OCI-M2 (cell line): Measurements from ENCODE around the gene ZDHHC19.
"Not testable (repeated sequence)": the region's sequence is repeated elsewhere in the genome, so short reads cannot be mapped to it uniquely, and the experiment has no call there.

ENCODE experiments used
- DNase-seq: peaks from one replicate; lab custom pipeline; 2025; ENCODE audit not compliant: unreplicated experiment; lab: John Stamatoyannopoulos, UW

ZDHHC19 gene

DNA sequence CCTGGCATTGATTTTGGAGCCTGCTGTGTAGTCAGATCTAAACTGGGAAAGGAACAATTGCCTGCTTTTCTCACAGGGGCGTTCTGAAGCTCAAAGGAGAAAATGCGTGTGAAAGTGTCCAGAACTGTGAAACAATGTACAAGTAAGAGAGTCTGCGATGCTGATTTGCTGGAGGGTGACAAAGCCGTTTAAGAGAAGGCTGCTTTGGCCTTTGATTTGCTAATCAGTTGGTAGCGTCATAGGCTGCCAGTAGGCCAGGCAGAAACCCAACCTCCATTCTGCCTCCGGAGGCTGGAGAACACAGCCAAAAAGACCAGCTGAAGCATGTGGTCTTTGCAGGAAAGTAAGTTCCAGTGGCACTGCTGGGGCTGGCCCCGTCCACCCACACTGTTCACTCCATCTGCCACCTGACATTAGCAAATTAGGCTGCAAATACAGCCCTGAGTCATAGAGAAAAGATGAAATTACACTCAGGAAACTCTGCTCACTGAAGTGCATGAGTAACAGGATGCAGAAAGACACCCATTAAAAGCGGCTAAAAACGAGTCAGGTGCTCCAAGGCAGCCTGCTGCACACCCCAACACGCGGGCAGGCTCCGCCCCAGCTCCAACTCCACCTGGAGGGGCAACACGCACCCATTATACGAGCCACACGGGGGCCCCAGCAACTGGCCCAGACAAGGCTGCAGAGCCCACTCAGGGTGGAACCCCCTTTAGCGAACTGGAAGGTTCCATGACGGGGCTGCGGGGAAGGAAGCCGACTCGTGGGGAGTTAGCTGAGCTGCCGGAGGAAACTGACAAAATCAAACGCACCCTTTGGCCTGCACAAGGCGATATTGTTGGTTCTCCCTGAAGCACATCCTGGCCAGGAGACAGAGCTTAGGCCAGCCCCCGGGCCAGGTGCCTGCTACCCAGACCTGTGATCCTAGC is 31.6 kb downstream of the ZDHHC19 start:
- DNase-seq = no peak

DNA sequence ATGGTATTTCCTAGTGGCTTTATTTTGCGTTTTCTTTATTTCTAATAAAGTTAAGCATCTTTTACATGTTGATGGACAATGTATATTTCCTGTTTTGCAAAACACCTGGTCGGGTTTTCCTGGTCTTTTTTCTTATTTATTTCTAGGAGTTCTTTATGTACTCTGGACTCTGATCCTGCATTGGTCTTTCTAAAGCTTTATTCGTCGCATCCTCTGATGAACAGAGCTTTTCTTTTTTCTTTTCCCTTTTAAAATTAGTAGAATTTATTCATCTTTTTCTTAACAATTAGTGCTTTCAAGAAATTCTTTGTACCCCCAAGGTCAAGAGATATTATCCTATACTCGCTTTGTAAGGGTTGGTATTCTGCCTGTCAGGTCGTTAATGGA is 32.2 kb downstream of the ZDHHC19 start:
- DNase-seq = no peak

DNA sequence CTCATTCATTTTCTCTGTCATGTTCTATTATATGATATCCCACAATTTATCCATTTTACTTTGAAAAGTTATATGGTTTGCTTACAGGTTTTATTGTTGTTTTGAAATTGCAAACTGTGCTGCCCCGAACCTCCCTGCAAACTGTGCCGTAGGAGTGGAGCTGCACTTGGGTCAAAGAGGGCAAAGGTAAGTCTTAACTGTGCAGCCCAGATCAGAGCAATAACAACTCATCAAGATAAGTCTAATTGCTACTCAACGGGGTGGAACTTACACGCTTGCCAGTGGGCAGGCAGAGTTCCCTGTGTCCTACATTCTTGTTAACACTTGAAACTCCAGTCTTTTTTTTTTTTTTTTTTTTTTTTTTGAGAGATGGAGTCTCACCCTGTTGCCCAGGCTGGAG is 33.2 kb downstream of the ZDHHC19 start:
- DNase-seq = no peak

DNA sequence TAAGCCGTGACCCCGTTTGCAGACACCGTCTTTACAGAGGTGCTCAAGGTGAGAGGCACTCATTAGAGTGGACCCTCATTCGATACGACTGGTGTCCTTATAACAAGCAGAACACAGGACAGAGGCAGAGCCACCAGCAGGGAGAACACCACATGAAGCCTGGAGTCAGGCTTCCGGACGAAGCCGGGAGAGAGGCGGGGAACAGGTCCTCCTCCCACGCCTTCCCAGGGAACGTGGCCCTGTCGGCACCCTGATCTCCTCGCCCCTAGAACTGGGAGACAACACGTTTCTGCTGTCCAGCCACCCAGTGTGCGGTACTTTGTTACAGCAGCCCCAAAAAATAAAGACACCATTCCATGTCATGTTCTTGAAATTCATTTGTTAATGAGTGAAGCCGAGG is 33.6 kb downstream of the ZDHHC19 start:
- no peak for DNase-seq

DNA sequence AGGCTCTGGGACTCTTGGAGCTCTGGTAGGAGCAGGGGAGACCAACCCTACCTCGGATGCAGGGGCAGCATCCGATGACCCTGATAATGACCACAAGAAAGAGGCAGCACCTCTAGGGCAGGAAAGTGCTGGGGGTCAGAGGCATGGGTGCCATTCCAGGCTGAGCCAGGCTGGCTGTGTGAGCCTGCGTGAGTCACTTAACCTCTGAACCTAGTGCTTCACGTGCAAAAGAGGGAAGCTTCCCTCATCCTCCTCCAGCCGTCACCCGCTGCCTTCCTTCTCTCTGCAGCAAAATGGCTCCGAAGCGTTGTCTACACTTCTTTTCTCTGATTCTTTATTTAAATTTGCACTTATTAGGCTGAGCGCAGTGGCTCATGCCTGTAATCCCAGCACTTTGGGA is 35.5 kb downstream of the ZDHHC19 start:
- DNase-seq = no peak

DNA sequence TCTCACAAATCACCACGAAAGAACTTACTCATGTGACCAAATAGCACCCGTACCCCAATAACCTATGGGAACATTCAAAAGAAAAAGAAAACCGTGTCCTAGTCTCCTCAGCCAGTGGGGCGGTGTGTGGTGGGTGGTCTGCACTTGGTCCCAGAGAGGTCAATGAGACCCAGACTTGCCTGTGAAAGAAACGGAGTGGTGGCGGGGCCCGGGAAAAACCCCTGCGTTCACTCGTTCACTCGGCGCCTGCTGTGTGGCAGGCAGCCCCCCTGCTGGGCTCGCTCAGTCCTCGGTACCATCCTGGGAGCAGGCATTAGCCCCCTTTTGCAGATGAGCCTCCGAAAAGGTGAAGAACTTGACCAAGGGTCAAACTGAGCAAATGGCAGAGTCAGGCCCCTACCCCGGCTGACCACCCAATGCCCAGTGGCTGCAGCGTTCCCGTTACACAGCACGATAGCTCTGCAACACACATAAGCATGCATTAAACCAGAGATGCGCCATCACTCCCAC is 36.0 kb downstream of the ZDHHC19 start:
- no peak for DNase-seq

DNA sequence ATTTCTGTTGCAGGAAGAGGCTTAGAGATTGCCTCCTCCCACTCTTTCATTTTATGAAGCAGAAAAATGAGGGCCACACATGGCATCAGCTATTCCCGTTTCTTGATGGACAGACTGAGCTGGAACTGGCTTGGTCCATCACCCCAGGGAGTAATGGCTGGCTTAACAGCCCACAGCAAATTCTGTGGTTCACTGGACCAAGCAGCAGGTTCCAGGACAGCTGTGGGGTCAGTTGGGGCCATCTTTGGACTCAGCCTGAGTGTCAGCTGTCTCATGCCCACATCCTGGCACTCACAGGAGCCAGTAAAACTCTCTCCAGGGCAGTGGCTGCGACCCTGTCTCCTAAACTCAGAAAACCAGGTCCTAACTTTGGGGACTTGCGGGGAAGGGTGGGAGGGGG is 36.5 kb downstream of the ZDHHC19 start:
- no peak for DNase-seq

DNA sequence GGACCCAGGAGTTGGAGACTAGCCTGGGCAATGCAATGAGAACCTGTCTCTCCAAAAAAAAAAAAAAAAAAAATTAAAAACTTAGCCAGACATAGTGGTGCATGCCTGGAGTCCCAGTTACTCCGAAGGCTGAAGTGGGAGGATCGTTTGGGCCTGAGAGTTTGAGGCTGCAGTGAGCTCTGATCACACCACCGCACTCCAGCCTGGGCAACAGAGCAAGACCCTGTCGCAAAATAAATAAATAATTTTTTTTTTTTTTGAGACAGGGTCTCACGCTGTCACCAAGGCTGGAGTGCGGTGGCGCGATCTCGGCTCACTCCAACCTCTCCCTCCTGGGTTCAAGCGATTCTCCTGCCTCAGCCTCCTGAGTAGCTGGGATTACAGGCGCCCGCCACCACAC is 40.9 kb downstream of the ZDHHC19 start:
- not testable (repeated sequence) for DNase-seq

DNA sequence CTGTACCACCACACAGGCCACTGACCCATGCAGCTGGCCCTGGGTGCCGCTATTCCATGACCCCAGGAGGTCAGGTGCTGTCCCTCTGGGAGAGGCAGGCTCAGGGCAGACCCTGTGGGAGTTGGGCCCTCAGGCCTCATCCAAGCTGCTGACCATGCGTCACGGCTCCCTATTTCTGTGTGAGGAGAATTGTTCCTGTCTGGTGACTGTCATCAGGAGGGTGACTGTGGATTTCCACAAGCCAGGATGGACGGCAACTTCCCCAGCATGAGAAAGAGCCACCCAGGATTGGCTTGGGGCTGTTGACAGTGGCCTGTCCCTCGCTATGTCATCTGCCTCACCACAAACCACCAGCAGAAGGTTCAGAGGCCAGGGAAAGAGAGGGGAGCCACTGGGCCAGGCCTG is 41.4 kb downstream of the ZDHHC19 start:
- DNase-seq = no peak

DNA sequence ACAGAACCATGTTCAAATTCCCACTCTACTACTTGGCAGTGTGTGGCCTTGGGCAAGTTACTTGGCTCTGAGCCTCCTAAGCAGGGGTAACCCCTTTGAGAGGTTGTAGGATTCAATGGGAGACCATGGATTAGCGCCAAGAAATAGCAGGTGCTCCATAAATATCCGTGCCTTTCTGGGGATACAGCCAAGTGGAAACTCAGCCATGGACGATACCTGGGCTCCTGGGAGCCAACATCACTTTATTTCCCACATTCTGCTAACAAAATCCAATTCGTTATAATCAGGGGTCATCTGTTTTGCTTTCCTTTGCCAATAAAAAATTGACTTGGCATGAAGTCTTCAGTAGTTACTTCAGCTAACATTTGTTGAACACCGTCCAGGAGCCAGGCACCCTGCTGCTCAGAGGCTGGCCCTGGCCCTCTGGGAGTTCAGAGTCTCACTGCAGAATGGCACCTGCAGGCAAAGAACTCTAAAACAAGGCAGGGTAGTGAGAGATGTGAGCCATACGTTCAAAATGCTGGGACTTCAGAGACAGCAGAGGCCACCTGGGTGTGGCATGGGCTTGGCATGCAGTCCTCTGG is 42.3 kb downstream of the ZDHHC19 start:
- DNase-seq = no peak

DNA sequence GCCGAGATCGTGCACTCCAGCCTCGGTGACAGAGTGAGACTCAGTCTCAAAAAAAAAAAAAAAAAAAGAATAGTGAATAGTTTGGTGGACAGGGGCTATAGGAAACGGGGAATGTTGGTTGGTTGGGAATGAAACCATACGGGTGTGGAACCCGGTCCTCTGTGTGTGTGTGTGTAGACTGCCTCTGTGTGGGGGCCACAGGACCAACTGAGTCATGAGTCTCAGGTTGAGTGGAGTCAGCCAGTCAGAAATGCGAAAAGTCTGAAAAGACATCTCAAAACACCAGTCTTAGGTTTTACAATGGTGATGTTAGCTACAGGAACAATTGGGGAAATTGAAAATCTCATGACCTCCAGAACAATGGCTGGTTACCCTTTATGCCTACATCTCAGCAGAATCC is 44.5 kb downstream of the ZDHHC19 start:
- DNase-seq = no peak

DNA sequence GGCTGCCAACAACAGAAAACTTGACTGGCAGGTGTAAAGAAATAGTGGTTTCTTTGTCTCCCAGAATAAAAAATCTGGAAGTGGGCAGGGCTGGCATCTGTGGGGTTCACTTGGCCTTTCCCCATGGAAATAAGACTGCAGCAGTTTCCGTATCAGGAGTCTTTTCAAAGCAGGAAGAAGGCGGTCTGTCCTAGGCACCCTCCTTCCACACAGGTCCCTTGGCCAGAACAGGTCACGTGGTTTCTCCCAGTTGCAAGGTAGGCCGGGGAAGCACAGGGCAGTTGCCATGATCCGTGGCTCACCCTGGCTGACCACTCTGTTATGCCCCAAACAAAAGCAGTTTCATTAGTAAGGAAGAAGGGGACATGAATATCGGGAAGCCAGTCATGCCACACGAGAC is 45.4 kb downstream of the ZDHHC19 start:
- no peak for DNase-seq

DNA sequence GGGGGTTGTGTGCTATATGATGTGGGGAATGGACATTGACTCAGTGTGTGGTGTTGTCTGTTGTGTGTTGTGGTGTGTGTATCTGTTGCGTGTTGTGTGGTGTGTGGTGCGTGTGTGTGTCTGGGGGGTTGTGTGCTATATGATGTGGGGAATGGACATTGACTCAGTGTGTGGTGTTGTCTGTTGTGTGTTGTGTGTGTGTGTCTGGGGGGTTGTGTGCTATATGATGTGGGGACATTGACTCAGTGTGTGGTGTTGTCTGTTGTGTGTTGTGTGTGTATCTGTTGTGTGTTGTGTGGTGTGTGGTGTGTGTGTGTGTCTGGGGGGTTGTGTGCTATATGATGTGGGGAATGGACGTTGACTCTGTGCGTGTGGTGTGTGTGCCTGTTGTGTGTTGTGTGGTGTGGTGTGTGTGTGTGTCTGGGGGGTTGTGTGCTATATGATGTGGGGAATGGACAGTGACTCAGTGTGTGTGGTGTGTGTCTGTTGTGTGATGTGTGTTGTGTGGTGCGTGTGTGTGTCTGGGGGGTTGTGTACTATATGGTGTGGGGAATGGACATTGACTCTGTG is 46.1 kb downstream of the ZDHHC19 start:
- not testable (repeated sequence) for DNase-seq

DNA sequence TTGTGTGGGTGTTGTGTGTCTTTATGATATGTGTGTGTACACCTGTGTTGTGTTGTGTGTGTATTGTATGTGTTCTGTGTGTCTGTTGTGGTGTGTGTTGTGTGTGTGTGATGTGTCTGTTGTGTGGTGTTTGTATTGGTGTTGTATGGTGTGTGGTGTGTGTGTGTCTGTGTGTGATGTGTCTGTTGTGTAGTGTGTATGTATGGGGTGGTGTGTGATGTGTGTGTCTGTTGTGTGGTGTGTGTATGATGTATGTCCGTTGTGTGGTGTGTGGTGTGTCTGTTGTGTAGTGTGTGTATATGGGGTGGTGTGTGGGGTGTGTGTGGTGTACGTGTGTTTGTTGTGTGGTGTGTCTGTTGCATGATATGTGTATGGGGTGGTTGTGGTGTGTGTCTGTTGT is 46.6 kb downstream of the ZDHHC19 start:
- no peak for DNase-seq

DNA sequence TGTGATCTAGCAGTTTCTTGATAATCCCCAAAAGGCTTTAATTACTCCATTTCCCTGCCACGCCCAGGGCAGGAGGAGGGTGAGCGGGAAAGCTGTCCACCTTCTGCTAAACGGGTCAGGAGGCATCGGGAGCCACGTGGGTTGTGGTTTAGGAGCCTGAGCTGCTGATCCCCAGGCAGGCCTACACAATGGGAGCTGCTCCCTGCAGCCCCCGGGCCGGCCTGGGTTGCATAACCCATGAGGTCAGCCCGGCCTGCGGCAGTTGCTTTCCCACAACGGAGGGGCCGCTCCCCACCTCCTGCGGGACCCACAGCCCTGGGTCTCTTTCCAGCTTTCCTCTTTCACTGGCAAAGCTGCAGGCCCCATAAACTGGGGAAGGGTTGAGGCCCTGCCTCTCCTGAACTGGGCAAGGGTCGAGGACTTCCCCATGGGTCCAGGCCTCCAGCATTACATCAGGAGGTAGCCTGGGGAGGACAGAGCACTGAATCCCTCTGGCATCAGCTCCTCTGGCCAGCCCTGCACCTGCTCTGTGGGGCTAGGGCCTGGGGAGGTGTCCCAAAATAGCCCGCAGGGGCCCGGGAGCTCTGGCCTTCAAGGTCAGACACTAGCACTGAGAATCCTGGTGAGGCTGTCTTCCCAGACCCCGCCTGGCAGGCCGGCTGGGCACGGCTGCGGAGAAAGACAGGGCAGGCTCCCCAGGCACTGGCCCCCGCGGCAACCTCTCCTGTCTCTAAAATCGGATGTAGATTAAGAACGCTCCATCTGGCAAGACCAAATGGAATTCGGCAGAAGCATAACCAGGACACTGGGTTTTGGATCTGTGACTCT is 47.3 kb downstream of the ZDHHC19 start:
- no peak for DNase-seq

DNA sequence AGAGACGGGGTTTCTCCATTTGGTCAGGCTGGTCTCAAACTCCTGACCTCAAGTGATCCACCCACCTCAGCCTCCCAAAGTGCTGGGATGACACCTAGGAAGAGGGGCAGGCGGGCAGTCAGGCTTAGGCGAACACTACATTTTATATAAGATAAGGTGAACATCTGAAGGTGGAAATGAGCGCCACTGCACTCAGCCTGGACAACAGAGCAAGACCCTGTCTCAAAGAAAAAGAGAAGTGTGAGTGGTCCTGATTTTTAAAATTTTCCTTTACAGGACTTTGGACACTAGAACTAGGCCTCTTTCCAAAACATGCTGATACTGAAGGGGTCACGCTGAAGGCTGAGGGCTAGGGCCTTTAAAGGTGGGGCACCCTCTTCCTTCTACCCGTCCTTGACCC is 48.0 kb downstream of the ZDHHC19 start:
- no peak for DNase-seq

DNA sequence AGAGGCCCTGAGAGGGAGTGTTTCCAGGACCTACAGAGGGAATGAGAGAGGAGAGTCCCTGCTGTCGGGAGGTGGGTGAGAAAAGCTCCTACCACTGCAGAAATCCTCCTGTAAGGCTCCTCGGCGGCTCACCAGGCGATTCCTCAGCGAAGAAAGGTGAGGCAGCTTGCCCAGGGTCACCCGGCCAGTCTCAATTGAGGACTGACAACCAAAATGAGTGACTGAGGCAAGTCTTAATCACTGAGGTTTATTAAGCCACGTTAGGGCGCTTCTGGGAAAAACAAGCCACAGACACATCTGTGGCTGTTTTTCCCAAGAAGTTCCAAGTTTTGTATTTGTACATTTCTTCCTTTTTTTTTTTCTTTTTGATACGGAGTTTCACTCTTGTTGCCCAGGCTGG is 48.5 kb downstream of the ZDHHC19 start:
- no peak for DNase-seq

DNA sequence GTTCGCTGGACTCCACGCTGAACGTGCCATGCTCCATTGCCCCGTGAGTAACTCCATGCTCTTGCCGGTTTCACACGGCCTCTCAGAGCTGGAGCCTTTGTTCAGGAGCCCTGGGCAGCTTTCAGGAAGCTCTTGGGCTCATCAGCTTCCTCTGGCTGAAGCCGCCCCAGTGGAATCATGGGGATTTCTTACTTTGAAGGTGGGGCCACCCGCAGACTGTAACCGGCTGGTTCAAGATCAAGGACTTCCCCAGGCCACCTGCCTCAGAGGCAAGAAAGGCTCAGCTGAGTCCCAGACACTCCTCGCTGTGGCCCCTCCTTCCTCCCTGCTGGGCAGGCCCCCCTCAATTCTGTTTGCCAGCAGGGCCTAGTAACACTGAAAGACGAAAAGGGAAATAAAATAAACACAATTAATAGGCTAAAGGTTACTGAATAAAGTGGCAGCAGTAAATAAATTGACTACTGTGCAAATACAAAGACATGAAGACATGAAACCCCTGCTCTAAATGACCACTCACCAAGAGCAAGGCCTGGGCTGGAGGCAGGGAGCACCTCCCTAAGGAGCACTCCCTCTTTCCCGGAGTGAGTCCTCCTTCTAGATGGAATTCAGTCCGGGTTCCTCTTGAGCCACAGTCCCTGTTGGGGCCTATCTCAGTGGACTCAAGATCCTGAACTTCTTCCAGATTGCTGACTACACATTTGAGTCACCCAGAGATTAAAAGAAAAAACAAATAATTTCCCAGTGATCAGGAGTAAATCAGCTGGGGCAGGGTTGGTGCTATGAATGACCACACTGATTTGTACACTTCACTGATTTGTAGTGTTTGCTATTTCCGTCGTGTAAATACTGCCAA is 51.0 kb downstream of the ZDHHC19 start:
- DNase-seq = no peak

DNA sequence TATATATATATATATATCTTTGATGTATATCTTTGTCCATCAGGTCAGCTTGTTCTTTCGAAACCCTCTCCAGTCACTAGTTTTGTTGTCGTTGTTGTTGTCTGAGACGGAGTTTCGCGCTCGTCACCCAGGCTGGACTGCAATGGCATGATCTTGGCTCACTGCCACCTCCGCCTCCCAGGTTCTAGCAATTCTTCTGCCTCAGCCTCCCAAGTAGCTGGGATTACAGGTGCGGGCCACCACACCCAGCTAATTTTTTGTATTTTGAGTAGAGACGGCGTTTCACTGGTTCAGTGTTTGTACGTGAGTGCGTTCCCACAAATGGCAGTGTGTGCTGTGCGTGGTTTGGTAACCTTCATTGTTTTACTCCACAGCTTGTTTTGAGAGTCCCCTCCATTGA is 51.7 kb downstream of the ZDHHC19 start:
- DNase-seq = no peak

DNA sequence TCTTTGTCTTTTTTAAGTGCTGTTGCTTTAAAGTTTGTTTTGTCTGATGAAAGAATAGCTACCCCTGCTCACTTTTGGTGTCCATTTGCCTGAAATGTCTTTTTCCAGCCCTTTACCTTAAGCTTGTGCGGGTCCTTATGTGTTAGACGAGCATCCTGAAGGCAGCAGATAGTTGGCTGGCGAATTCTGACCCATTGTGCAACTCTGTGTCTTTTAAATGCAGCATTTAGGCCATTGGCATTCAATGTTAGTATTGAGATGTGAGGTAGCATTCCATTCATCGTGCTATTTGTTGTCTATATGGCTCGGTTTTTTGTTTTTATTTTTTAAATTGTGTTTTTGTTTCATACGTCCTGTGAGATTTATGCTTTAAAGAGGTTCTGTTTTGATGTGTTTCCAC is 55.0 kb downstream of the ZDHHC19 start:
- no peak for DNase-seq
